HEK293T (cell line): ENCODE results near the gene GTPBP1.
A peak's percentile ranks its signal among the peaks of the same experiment; 100 is the strongest.

ENCODE experiments used
- CTCF ChIA-PET: fragments of 350-600 bp; formaldehyde crosslinking; extraction: SDS; loops from one replicate; lab custom pipeline; 2021; ENCODE audit warnings: antibody characterized with exemption, inconsistent platforms; lab: Yijun Ruan, JAX
- POLR2A ChIA-PET: fragments of 350-600 bp; formaldehyde crosslinking; extraction: SDS; loops from one replicate; lab custom pipeline; 2020; ENCODE audit warnings: antibody characterized with exemption, inconsistent platforms; lab: Yijun Ruan, JAX
- DNase-seq: peaks from one replicate; pipeline ENCODE4 v3.0.0; 2012; ENCODE audit warnings: mixed read lengths; ENCODE audit errors: extremely low spot score
- ARNT ChIP-seq: fragments of 450-650 bp; IDR thresholded peaks from 2 replicates; pipeline ENCODE4 v1.6.1; 2017; ENCODE audit warnings: mild to moderate bottlenecking
- BHLHE40 ChIP-seq: fragments of 450-650 bp; IDR thresholded peaks from 2 replicates; pipeline ENCODE4 v1.6.1; 2016; ENCODE audit warnings: mild to moderate bottlenecking, moderate library complexity, borderline replicate concordance
- CTBP1 ChIP-seq: fragments of 450-650 bp; IDR thresholded peaks from 2 replicates; pipeline ENCODE4 v1.6.1; 2016; ENCODE audit warnings: borderline replicate concordance
- ELF4 ChIP-seq: fragments of 450-650 bp; IDR thresholded peaks from 2 replicates; pipeline ENCODE4 v1.6.1; 2017; ENCODE audit warnings: antibody characterized with exemption
- FOXA1 ChIP-seq: fragments of 450-650 bp; IDR thresholded peaks from 2 replicates; pipeline ENCODE4 v1.6.1; 2016; ENCODE audit warnings: mild to moderate bottlenecking
- FOXK2 ChIP-seq: fragments of 450-650 bp; IDR thresholded peaks from 2 replicates; pipeline ENCODE4 v1.6.1; 2016; ENCODE audit warnings: mild to moderate bottlenecking
- FOXM1 ChIP-seq: fragments of 450-650 bp; IDR thresholded peaks from 2 replicates; pipeline ENCODE4 v1.6.1; 2017; ENCODE audit warnings: mild to moderate bottlenecking, borderline replicate concordance
- HDGF ChIP-seq: fragments of 450-650 bp; IDR thresholded peaks from 2 replicates; pipeline ENCODE4 v1.6.1; 2017; ENCODE audit warnings: antibody characterized with exemption, borderline replicate concordance
- L3MBTL2 ChIP-seq: fragments of 450-650 bp; conservative IDR thresholded peaks from 2 replicates; pipeline ENCODE4 v1.6.1; 2016; ENCODE audit warnings: mild to moderate bottlenecking
- LEF1 ChIP-seq: fragments of 450-650 bp; IDR thresholded peaks from 2 replicates; pipeline ENCODE4 v1.6.1; 2017; ENCODE audit warnings: mild to moderate bottlenecking, borderline replicate concordance
- NFRKB ChIP-seq: fragments of 450-650 bp; IDR thresholded peaks from 2 replicates; pipeline ENCODE4 v1.6.1; 2016; ENCODE audit warnings: mild to moderate bottlenecking, moderate library complexity
- SP1 ChIP-seq: fragments of 450-650 bp; IDR thresholded peaks from 2 replicates; pipeline ENCODE4 v1.6.1; 2017
- SUZ12 ChIP-seq: fragments of 450-650 bp; IDR thresholded peaks from 2 replicates; pipeline ENCODE4 v1.6.1; 2016; ENCODE audit warnings: mild to moderate bottlenecking
- TARDBP ChIP-seq: fragments of 450-650 bp; IDR thresholded peaks from 2 replicates; pipeline ENCODE4 v1.6.1; 2016
- ZNF384 ChIP-seq: fragments of 450-650 bp; IDR thresholded peaks from 2 replicates; pipeline ENCODE4 v1.6.1; 2016
- TF ChIP-seq, protein P1 (sequence below): fragments of 450-650 bp; IDR thresholded peaks from 2 replicates; pipeline ENCODE4 v1.6.1; 2016

The GTPBP1 gene

GRCh38 chr22:38751422-38752346 is 45.9 kb downstream of the GTPBP1 start:
- POLR2A ChIA-PET, result interaction anchor here (1.0 kb wide), 1 partner anchor 9 kb away, joined by 4 read pairs; no protein-coding TSS in a partner anchor
- no peak for TF ChIP-seq FOXK2
- CTCF ChIA-PET, result no interaction called here

GRCh38 chr22:38753948-38754750 is 48.4 kb downstream of the GTPBP1 start:
- CTCF ChIA-PET, result interaction anchor here (1.5 kb wide), 1 partner anchor 15 kb away, joined by 3 read pairs; no protein-coding TSS in a partner anchor
- POLR2A ChIA-PET, result no interaction called here

More at GRCh38 chr22:38751422-38752346, 45.9 kb downstream of the GTPBP1 start:
- no peak for DNase-seq

DNA sequence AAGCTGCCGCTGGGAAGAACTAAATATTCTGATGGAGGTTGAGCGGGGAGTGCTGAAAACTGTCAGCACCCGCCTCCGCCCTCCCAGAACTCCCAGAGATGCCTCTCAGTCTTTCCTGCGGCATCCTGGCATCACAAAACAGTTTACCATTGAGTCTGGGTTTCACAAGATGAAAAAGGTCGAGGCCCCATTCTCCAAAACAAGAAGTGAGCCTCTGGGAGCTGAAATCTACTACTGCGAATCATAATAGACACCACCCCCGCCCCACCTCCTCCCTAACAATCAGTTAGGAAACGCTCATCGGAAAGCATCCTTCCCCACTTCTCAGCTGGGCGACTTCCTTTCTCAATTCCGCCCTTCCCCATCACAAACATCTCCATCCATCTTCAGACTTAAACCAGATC is 49.0 kb downstream of the GTPBP1 start:
- DNase-seq, result no peak
- POLR2A ChIA-PET, result no interaction called here
- no peak for TF ChIP-seq ELF4
- no peak for TF ChIP-seq LEF1
- no peak for TF ChIP-seq HDGF
- CTCF ChIA-PET, result no interaction called here

More at GRCh38 chr22:38753948-38754750, 48.4 kb downstream of the GTPBP1 start:
- no peak for DNase-seq
- TF ChIP-seq TARDBP, result no peak
- TF ChIP-seq ARNT, result no peak
- no peak for TF ChIP-seq CTBP1
- TF ChIP-seq NFRKB, result no peak
- TF ChIP-seq FOXK2, result no peak
- no peak for TF ChIP-seq FOXA1
- TF ChIP-seq HDGF, result no peak
- TF ChIP-seq, protein P1, sequence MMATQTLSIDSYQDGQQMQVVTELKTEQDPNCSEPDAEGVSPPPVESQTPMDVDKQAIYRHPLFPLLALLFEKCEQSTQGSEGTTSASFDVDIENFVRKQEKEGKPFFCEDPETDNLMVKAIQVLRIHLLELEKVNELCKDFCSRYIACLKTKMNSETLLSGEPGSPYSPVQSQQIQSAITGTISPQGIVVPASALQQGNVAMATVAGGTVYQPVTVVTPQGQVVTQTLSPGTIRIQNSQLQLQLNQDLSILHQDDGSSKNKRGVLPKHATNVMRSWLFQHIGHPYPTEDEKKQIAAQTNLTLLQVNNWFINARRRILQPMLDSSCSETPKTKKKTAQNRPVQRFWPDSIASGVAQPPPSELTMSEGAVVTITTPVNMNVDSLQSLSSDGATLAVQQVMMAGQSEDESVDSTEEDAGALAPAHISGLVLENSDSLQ, result no peak
- no peak for TF ChIP-seq SUZ12
- TF ChIP-seq L3MBTL2, result no peak
- no peak for TF ChIP-seq ZNF384
- TF ChIP-seq SP1, result no peak

DNA sequence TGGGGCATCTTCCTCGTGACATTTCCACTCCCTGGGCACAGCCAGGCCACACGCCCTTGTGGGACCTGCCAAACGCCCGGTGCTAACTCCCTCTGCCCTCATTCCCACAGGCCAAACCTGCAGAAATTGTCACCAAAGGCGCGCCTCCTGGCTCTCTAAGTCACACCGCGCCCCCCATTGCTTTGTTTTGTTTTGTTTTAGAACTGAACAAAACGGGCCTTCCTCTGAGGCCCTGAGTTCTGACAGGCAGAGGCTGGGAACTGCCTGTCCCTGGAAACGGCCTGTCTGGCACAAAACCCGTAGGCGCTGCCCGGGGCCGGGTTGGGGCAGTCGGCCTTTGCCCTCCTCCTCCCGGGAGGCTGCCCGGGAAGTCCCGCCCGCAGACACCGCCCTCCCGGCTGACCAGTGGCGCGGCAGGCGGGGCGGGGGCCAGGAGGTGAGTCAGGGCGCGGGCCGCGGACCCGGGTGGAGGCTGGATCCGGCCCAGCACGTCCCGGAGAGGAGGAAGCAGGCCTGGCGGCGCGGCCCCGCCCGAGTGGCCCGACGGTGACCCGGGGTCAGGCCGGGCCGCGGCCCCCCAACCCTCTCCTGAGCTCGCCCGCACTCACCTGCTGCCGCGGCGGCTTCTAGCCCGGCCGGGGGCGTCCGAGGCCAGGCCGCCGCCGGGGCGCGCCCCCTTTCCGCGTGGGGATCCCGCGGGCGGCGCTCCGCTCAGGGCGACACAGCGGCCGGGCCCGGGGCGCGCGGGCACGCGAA is 49.6 kb downstream of the GTPBP1 start:
- peak; percentile 59 for DNase-seq
- no peak for TF ChIP-seq FOXK2
- peak; percentile 53 for TF ChIP-seq ARNT
- no peak for TF ChIP-seq FOXM1
- POLR2A ChIA-PET, result interaction anchor here (1.1 kb wide), 1 partner anchor 13 kb away, joined by 3 read pairs; no protein-coding TSS in a partner anchor
- CTCF ChIA-PET, result interaction anchor here (5.0 kb wide), 1 partner anchor 12 kb away, joined by 43 read pairs; no protein-coding TSS in a partner anchor

- ChIA-PET CTCF (interaction anchor here (5.0 kb wide), 1 partner anchor 12 kb away, joined by 43 read pairs; no protein-coding TSS in a partner anchor), POLR2A (interaction anchor here (1.0 to 1.1 kb wide), 3 partner anchors 14 to 74 kb away, joined by 3 read pairs; no protein-coding TSS in a partner anchor)
- TF ChIP-seq L3MBTL2, result no peak
- no peak for TF ChIP-seq LEF1
- no peak for TF ChIP-seq CTBP1
- TF ChIP-seq HDGF, result no peak
- TF ChIP-seq FOXM1, result peak; percentile 99
- TF ChIP-seq ARNT, result no peak
- no peak for TF ChIP-seq FOXK2
- TF ChIP-seq ELF4, result no peak
- no peak for TF ChIP-seq BHLHE40
- no peak for TF ChIP-seq SP1
- no peak for TF ChIP-seq ZNF384
- TF ChIP-seq FOXA1, result no peak
- TF ChIP-seq NFRKB, result no peak
- peak; percentile 82 for TF ChIP-seq TARDBP
- no peak for TF ChIP-seq SUZ12
- TF ChIP-seq, protein P1, result peak; percentile 98
- peak; percentile 99 for DNase-seq
These were observed 50.3 kb downstream of the GTPBP1 start, which contains the start of gene SUN2 for GRCh38 chr22:38755911-38756532. Gene SUN2 (minus strand): TSS chr22:38755998. CDS start chr22:38752628, 3,370 bp downstream.
